SHP77 (cell line): Measurements from ENCODE around the gene NEMP1.
"Not testable (repeated sequence)": the region's sequence is repeated elsewhere in the genome, so short reads cannot be mapped to it uniquely, and the experiment has no call there.

Experiments used
- DNase-seq, 2 experiments: peaks; one replicate each; lab custom pipeline; 2025; lab: John Stamatoyannopoulos, UW

The NEMP1 gene

DNA sequence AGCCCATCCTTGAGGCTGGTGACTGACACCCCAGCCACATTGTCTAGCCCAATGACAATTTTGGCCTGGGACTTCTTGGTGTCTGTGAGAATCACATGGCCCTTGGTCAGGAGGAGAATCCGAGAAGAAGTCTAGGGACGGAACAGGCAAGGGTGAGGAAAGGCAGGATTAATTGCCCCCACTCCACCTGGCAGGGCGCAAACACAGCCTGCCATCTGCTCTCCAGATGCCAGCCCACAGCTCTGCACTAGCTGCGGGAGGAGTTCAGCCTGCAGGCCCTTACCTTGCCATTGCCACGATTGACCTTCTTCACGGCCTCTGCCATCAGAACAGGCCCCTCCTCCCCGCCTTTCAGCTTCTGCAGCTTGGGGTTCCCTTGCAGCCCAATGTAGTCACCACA lies 49.1 kb downstream of the NEMP1 start:
- peak; percentile 36 to 69 for DNase-seq

DNA sequence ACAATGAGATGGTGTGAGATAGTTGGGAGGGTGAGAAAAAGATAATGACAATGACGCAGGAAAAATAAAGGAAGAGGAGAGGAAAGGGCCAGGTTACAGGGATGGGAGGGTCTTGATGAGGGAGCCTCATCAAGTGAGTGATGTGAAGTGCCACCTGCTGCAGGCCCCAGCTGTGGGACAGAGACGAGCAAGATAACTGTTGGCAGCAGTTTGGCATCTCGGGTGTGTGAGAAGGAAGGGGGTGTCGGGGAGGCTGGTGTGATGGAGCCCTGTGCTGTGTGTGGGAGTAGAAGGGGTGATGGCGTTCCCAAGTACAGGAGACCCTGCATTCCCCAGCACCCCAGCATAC lies 50.8 kb downstream of the NEMP1 start:
- no peak for DNase-seq

- DNase-seq: no peak
These were observed 51.4 kb downstream of the NEMP1 start for GRCh38 chr12:57027011-57027804.

GRCh38 chr12:57025196-57025595 lies 53.4 kb downstream of the NEMP1 start:
- no peak for DNase-seq

GRCh38 chr12:57022324-57022723 lies 56.3 kb downstream of the NEMP1 start:
- DNase-seq: not testable (repeated sequence)

DNA sequence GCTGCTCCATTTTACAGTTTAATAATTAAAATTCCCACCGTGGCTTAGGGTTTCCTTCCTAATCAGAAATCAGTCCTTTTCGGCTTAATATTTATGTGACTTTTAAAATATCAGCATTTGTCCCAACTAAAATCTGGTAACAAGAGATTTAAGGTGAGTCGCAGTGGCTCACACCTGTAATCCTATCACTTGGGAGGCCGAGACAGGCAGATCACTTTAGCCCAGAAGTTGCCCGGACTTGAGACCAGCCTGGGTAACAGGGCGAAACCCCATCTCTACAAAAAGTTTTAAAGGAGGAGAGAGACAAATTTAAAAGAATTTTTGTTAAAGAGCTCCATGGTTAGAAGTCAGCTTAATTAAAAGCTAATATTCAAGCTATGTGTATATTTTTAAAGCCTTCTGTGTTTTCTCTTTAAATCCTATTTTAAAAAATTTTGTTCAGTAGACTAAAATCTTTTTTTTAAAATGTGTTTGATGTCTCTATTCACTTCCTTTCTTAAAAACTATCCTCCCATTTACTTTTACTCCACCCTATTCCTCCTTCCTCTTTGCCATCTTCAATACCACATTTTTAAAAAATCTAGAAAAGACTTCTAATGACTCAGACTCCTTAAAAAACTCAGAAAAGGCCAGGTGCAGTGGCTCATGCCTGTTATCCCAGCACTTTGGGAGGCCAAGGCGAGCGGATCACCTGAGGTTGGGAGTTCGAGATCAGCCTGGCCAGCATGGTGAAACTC lies 58.4 kb downstream of the NEMP1 start:
- no peak for DNase-seq

- DNase-seq: no peak
These were observed 59.7 kb downstream of the NEMP1 start for GRCh38 chr12:57018906-57019305.

DNA sequence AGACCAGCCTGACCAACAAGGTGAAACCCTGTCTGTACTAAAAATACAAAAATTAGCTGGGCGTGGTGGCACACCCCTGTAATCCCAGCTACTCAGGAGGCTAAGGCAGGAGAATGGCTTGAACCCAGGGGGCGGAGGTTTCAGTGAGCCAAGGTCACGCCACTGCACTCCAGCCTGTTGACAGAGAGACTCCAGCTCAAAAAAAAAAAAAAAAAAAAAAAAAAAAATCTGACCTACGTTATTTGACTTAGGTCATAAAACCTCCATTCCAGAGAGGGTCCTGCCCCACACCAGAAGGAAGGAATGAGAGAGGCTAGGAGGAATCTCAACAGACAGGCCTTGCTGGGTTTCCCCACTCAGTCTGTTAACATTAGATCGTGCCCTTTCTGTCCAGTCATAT lies 60.2 kb downstream of the NEMP1 start:
- DNase-seq: not testable (repeated sequence)

- DNase-seq: no peak
These were observed 62.2 kb downstream of the NEMP1 start, which contains the start of gene TAC3 for GRCh38 chr12:57016348-57016747. Gene TAC3, minus strand, starts transcription at chr12:57016529. Its CDS starts 732 bp downstream, at chr12:57015797.

DNA sequence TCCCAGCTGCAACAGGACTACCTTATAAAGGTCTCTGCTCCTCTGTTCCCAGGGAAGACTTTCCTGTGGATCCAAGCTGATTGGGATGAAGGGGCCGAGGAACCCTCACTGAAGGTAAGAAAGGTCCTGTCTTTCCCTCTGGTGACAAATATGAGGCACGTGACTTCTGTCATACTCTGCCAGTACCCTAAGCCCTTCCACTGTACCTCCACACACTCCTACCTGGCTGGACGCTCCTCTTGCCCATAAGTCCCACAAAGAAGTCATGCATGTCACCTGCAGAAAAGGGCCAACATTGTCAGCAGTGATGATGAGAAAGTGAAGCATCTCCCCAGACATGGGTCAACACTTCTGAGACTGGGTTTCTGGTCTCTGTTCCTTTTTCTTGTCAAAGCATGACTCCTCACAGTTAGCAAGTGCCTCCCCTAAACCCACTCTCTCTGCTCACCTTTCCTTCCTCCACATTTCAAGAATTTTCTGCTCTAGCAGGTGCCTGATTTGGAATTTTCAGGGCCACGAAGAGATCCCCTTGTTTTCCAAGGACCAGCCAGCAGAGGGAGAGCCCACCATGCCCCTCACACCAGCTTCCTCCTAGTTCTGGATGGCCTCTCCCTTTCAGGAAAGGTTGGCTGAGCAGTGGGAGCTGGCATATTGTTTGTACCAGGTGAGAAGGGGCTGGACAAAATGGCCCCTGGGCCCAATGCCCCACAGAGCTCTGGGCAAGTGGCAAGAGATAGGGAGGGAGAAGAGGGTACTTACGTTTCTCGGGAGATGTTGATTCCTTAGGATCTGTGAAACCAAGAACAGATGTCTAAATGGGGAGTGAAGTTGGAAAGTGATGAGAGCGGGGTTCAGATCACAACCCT lies 65.8 kb downstream of the NEMP1 start:
- DNase-seq: no peak

GRCh38 chr12:57011438-57012424 lies 66.9 kb downstream of the NEMP1 start:
- DNase-seq: no peak

GRCh38 chr12:57010627-57011247 lies 67.9 kb downstream of the NEMP1 start:
- no peak for DNase-seq

DNA sequence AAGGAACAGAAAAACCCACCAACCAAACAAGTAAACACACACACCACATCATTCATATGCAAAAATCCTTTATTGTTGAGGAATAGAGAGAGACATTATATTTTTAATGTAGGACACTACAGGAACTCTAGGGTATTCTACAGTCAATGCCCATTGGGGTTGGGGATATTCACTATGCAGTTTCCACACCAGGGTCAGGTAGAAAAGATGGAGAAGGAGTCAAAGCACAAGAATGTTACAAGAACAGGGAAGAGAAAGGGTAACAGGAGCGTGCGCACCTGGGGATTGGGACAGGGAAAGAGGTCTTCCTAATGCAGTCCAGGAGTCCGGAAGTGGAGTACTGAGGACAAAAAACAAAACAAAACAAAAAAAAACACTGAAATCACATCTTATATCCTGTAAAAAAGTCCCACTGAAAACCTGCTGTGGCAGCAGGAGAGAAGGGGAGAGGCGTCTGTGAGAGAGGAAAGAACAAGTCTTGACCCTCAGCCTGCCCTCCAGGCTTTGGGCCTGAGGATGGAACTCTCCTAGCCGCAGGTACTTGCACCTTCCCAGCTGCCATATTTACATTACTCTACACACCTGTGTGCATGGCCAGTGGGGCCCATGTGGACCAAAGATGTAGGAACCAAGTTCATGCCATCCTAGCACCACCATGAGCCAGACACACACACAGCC lies 68.5 kb downstream of the NEMP1 start:
- DNase-seq: no peak

DNA sequence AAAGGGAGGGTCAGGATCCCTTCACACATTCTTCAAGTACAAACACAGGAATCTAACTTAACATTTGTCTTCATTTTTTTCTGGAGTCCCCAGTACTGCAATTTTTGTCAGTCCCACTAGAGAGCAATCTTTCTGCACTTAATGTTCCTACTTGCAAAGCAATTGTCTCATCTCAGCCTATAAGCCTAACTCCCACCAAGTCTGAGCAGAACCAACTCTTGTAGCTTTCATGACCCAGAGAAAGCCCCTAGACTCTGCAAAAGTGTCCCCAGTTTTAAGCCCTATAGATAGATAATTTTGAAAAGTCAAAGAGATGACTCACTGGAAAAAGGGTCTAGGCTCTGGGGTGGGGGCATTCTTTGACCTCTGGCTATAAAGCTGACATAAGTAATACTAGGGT lies 70.4 kb downstream of the NEMP1 start:
- DNase-seq: peak; percentile 46 to 53

DNA sequence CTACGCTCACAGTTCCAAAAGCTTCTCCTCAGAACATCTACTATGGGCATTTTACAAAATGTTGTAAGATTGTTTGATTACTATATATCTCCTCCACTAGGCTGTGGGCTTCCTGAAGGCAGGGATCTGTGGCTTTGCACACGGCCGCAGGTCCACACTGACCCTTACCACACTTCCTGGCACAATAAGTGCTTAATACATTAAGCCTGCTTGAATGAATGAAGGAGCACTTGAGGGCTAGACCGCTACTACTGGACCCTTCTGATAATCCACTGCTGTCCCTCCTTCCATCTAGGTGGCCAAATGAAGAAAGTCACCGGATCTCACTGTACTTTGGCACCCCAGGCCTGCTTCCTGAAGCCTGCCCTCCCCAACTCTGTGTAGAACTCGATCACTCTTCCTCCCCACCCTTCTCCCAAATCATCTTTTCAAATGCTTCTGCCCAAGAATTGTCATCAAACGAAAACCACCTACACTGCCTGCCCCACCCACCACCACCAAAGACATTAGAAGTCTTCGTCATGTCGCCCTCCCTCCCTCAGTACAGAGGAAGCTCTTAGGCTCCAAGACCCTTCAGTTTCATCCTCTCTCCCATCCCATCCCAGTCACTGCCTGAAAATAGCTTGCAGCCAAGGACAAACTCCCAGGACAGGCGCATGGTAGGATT lies 71.6 kb downstream of the NEMP1 start:
- DNase-seq: no peak

- DNase-seq: peak; percentile 18 to 51
These were observed 72.4 kb downstream of the NEMP1 start, which contains the start of gene ZBTB39 for GRCh38 chr12:57005980-57006808. Gene ZBTB39, minus strand, starts transcription at chr12:57006546. Its CDS starts 1,629 bp downstream, at chr12:57004917.
